Large intestine (tissue), 3 donors: ENCODE results near the gene SLC34A3. TPM values are rescaled to one million over a fixed set of nuclear protein-coding genes. Genes with fewer than 3 reads are reported as not detected.

Experiments used
- DNase-seq, 2 donors: peaks; one replicate each; pipeline versions ENCODE4 v3.0.0 to v3.0.0-alpha.2; 2013
- H3K27ac ChIP-seq: one replicate; pipeline ENCODE4 v1.5.1; 2013; ENCODE audit warnings: low read length
- H3K27me3 ChIP-seq: 2 replicates; pipeline ENCODE4 v1.6.1; 2013; ENCODE audit warnings: low read length; ENCODE audit not compliant: control insufficient read depth, insufficient read depth
- H3K36me3 ChIP-seq: 2 replicates; pipeline ENCODE4 v1.6.1; 2013; ENCODE audit warnings: low read length; ENCODE audit not compliant: control insufficient read depth, insufficient read depth
- H3K4me1 ChIP-seq: one replicate; pipeline ENCODE4 v1.6.1; 2013; ENCODE audit warnings: low read length; ENCODE audit not compliant: control insufficient read depth, insufficient read depth
- H3K4me3 ChIP-seq: one replicate; pipeline ENCODE4 v1.5.1; 2013; ENCODE audit warnings: low read length
- H3K9me3 ChIP-seq: one replicate; pipeline ENCODE4 v1.6.1; 2013; ENCODE audit warnings: mild to moderate bottlenecking, low read depth, low read length, moderate library complexity; ENCODE audit not compliant: control insufficient read depth
- WGBS: methylation state at CpG from one replicate; pipeline ENCODE4 v1.1.5; 2013; ENCODE audit warnings: low lambda C conversion rate; ENCODE audit not compliant: insufficient coverage; 5-methylcytosine and 5-hydroxymethylcytosine counted together
- polyA plus RNA-seq: library from polyadenylated mRNA; unstranded; fragments of 120-200 nt; gene quantifications from one replicate; pipeline ENCODE4 v1.2.1, GENCODE V29; 2013

SLC34A3 gene
- polyA plus RNA-seq, 1 donor = 36.9 TPM

GRCh38 chr9:137271696-137272076, 41.0 kb downstream of the SLC34A3 start:
- DNase-seq = no peak
- H3K9me3 ChIP-seq = peaks cover 13% of the 10 kb centered on the region
- peaks cover 59% of the 10 kb centered on the region for H3K36me3 ChIP-seq
- H3K27ac ChIP-seq = no peak overlapping the region
- peaks cover 16% of the 10 kb centered on the region for H3K4me1 ChIP-seq
- H3K27me3 ChIP-seq = no peaks in the 10 kb centered on the region
- no CpG with 5 or more reads among the region's 3 CpGs for WGBS
- no peak overlapping the region for H3K4me3 ChIP-seq

GRCh38 chr9:137272241-137273094, 41.8 kb downstream of the SLC34A3 start:
- peaks cover 13% of the 10 kb centered on the region for H3K9me3 ChIP-seq
- no peak overlapping the region for H3K4me3 ChIP-seq
- WGBS = no CpG with 5 or more reads among the region's 39 CpGs
- no peak overlapping the region for H3K27ac ChIP-seq
- peaks cover 53% of the 10 kb centered on the region for H3K36me3 ChIP-seq
- H3K27me3 ChIP-seq = peaks cover under 1% of the 10 kb centered on the region
- H3K4me1 ChIP-seq = peaks cover 24% of the 10 kb centered on the region
- peak in 1 of 2 donors; percentile 1 for DNase-seq

- peaks cover 6% of the 10 kb centered on the region for H3K27me3 ChIP-seq
- peaks cover 15% of the 10 kb centered on the region for H3K9me3 ChIP-seq
- H3K4me1 ChIP-seq = peaks cover 24% of the 10 kb centered on the region
- peaks cover 48% of the 10 kb centered on the region for H3K36me3 ChIP-seq
- peak in 1 of 2 donors; percentile 1 for DNase-seq
- no peak overlapping the region for H3K4me3 ChIP-seq
- WGBS = no CpG with 5 or more reads among the region's 13 CpGs
- no peak overlapping the region for H3K27ac ChIP-seq
Measured at GRCh38 chr9:137273095-137273490, 42.4 kb downstream of the SLC34A3 start.

GRCh38 chr9:137273611-137274320, 43.1 kb downstream of the SLC34A3 start:
- WGBS = no CpG with 5 or more reads among the region's 15 CpGs
- peaks cover 16% of the 10 kb centered on the region for H3K9me3 ChIP-seq
- DNase-seq = no peak
- peaks cover 43% of the 10 kb centered on the region for H3K36me3 ChIP-seq
- peaks cover 24% of the 10 kb centered on the region for H3K4me1 ChIP-seq
- no peak overlapping the region for H3K4me3 ChIP-seq
- H3K27ac ChIP-seq = no peak overlapping the region
- peaks cover 7% of the 10 kb centered on the region for H3K27me3 ChIP-seq

- peaks cover 35% of the 10 kb centered on the region for H3K36me3 ChIP-seq
- H3K9me3 ChIP-seq = peaks cover 22% of the 10 kb centered on the region
- no peak overlapping the region for H3K4me3 ChIP-seq
- H3K27ac ChIP-seq = no peak overlapping the region
- no peak for DNase-seq
- peaks cover 15% of the 10 kb centered on the region for H3K27me3 ChIP-seq
- no CpG with 5 or more reads among the region's 10 CpGs for WGBS
- H3K4me1 ChIP-seq = peaks cover 29% of the 10 kb centered on the region
Measured at GRCh38 chr9:137275203-137275587, 44.5 kb downstream of the SLC34A3 start.

- Histone ChIP-seq H3K4me3 (no peak overlapping the region), H3K27me3 (peaks cover 20% of the 10 kb centered on the region), H3K9me3 (peaks cover 28% of the 10 kb centered on the region), H3K27ac (peak overlapping the region; percentile 71), H3K36me3 (peaks cover 34% of the 10 kb centered on the region), H3K4me1 (peaks cover 35% of the 10 kb centered on the region)
- 60% methylated on average over 2 of the region's 24 CpGs for WGBS
- no peak for DNase-seq
Measured at GRCh38 chr9:137275588-137276472, 45.1 kb downstream of the SLC34A3 start.

- Histone ChIP-seq H3K27ac (peak overlapping the region; percentile 71), H3K36me3 (peaks cover 28% of the 10 kb centered on the region), H3K9me3 (peaks cover 25% of the 10 kb centered on the region), H3K4me1 (peaks cover 35% of the 10 kb centered on the region), H3K4me3 (peak overlapping the region; percentile 71), H3K27me3 (peaks cover 20% of the 10 kb centered on the region)
- peak in 1 of 2 donors; percentile 88 for DNase-seq
- 20% methylated on average over 1 of the region's 30 CpGs for WGBS
Measured at GRCh38 chr9:137276473-137277328, 46.0 kb downstream of the SLC34A3 start.

- Histone ChIP-seq H3K36me3 (peaks cover 20% of the 10 kb centered on the region), H3K4me3 (peak within 1 kb of the TSS; percentile 71), H3K9me3 (peaks cover 22% of the 10 kb centered on the region), H3K27ac (peak within 1 kb of the TSS; percentile 71), H3K27me3 (peaks cover 20% of the 10 kb centered on the region), H3K4me1 (peaks cover 35% of the 10 kb centered on the region)
- DNase-seq = peak; percentile 81 to 92
- no CpG with 5 or more reads among the region's 25 CpGs for WGBS
Measured at GRCh38 chr9:137277329-137278041, 46.8 kb downstream of the SLC34A3 start, which contains the start of gene TOR4A. TSS of gene TOR4A (plus strand) at chr9:137277726. CDS start at chr9:137278690, 964 bp downstream.
